ENCODE results near the gene KBTBD8.

- TF ChIP-seq CTCF (IDR thresholded peaks at IDR 0.05) (no peak), POLR2A (IDR thresholded peaks at IDR 0.05) (no peak), POLR2AphosphoS5 (IDR thresholded peaks at IDR 0.05) (no peak)
These were observed 12.7 kb upstream of the KBTBD8 start for GRCh38 chr3:66985336-66985920.
